GM18951 (cell line): ENCODE measurements around the gene SPATA7.

ENCODE experiments used
- POLR2A ChIP-seq: IDR thresholded peaks from 4 replicates; pipeline ENCODE4 v1.6.1; 2011; ENCODE audit warnings: mild to moderate bottlenecking; ENCODE audit not compliant: insufficient read length, insufficient read depth; ENCODE audit errors: extremely low read depth
- in situ Hi-C: fragments of 300-500 bp; cut with MboI; formaldehyde crosslinking; loops from one replicate; pipeline ENCODE4 v1.12.0; 2022; ENCODE audit warnings: low sequenced_read_pairs, mixed read lengths, inconsistent platforms; ENCODE audit not compliant: unreplicated experiment

The SPATA7 gene

GRCh38 chr14:88430976-88431375, 45.5 kb downstream of the SPATA7 start:
- in situ Hi-C loops, result no loop called here
- no peak for TF ChIP-seq POLR2A

GRCh38 chr14:88437658-88438057, 52.2 kb downstream of the SPATA7 start:
- in situ Hi-C loops, result no loop called here
- no peak for TF ChIP-seq POLR2A

- in situ Hi-C loops, result no loop called here
- TF ChIP-seq POLR2A, result no peak
Observed at GRCh38 chr14:88439088-88439487, 53.6 kb downstream of the SPATA7 start.

GRCh38 chr14:88452231-88452630, 66.8 kb downstream of the SPATA7 start:
- in situ Hi-C loops, result no loop called here

DNA sequence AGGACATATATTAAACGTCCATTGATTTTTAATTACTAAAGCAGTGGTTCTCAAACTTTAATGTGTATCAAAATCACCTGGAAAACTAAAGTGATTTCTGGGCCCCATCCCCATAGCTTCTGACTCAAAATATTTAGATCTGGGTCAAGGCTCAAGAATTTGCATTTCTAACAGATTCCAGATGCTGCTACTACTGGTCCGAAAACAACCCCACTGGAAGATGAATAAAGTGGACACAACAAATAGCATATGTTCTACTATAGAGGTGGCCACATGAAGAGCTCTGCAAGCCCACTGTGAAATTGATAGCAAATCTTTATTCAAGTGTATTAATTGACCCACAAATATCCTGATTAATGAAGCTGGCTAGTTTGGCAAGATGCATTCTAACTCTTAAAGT, 69.4 kb downstream of the SPATA7 start:
- in situ Hi-C loops, result no loop called here

More at GRCh38 chr14:88452231-88452630, 66.8 kb downstream of the SPATA7 start:
- TF ChIP-seq POLR2A, result no peak

GRCh38 chr14:88463318-88463717, 77.9 kb downstream of the SPATA7 start:
- no peak for TF ChIP-seq POLR2A

More for the DNA sequence above, 69.4 kb downstream of the SPATA7 start:
- no peak for TF ChIP-seq POLR2A

GRCh38 chr14:88468406-88468805, 82.9 kb downstream of the SPATA7 start:
- in situ Hi-C loops, result no loop called here
- no peak for TF ChIP-seq POLR2A

More at GRCh38 chr14:88463318-88463717, 77.9 kb downstream of the SPATA7 start:
- in situ Hi-C loops, result no loop called here

DNA sequence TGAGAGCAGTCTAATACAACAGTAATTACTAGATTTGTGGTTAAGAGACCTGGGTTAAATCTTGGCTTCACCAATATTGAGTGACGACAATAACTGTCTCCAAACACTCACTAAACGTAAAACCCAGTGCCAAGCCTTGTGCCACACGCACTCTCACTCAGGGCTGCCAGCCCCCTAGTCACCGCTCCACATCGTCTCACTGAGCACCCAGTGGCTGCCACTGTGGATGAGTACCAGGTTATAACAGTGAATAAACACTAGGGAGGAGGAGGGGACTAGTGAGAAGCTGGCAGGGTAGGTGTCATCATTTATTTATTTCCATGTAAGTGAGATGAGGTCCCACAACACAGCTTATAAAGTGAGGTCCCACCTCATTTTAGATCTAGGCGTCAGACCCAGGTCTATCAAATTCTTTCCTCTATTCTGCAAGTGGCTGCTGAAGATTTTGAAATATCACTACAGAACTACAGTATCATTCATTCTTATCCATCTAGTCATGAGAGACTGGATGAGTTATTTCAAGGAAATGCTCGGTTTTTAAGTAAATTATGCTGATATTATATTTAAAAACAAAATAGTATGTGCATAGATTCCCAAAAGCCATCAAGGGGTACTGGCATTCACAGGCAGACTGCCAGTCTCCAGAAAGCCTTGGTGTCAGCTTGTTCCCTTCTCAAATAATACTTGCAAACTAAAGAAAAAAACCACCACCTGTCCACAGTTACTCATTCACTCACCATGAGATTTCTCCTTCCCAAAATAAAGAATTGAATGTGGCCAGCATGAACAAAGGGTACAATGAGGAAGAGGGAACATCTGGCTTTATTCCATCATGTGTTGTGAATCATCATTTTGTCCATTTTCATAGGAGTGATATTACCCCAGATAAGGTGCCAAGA, 85.3 kb downstream of the SPATA7 start:
- no peak for TF ChIP-seq POLR2A
- in situ Hi-C loops, result no loop called here

DNA sequence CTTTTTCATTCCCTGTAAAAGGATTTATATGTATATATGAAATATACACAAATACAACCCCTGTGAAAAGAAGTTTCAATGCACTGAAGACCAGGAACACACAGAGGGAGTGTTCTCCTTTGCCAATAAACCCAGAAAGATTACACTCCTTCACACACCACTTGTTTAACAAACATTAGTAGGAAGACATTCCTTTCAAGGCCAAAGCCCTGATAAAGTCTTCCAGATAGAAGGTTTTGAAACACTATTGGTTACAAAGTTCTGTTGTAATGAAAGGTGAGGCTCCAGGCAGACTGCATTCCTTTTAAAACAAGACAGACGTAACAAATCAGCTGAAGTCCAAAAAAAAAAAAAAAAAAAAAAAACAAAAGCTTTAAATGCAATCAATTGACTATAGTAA, 88.3 kb downstream of the SPATA7 start:
- in situ Hi-C loops, result no loop called here

GRCh38 chr14:88476214-88476774, 90.8 kb downstream of the SPATA7 start:
- in situ Hi-C loops, result no loop called here
- TF ChIP-seq POLR2A, result no peak

More for the DNA sequence above, 88.3 kb downstream of the SPATA7 start:
- no peak for TF ChIP-seq POLR2A

GRCh38 chr14:88476825-88477224, 91.4 kb downstream of the SPATA7 start:
- no peak for TF ChIP-seq POLR2A
- in situ Hi-C loops, result no loop called here

DNA sequence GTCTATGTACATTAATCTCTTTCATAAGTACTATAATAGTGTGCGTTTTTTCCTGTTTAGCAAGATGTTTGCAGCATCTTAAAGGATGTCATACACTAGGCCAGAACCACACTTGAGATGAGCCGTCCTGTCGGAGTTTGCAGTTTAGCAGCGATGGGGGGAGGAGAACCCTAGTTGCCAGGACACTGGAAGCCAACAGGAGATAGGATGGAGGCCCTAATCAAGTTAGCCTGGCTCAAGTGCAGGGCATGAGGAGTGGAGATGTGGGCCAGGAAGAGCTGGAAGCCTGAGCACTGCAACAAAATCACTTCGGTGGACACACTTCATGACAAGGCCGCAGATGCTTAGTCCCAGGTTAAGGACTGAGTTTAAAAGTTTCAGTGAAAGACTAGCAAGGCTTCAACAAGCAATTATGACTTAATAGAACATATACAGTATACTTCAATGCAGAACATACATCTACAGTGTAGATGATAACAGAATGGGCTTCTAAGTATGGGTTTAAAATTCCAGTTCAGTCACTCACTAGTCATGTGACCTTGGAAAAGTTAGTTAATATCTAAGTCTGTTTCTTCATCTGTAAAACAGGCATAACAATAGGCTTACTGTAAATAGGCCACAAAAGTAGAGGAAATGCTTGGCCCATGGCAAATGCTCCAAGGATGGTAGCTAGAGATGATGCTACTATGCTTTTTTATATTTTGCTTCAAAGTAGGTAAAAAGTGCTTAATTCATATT, 92.2 kb downstream of the SPATA7 start:
- in situ Hi-C loops, result no loop called here
- TF ChIP-seq POLR2A, result no peak

DNA sequence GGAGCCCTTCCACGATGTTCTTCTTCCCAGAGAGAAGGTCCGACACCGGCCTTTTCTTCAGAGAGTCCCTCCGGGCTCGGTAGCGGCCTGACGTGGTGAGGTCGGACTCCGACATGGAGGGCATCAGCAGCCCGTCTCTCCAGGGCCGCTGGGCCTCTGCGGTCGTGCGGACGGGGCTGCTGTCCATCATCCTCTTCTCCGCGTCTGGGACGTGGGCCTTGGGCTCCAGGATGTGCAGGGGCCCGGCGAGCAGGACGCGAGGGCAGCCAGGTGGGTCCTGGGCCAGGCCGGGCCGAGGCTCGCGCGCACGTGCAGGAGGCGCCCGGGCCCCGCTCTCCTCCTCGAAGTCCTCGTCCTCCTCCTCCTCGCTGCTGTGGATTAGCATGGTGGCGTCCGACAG, 93.5 kb downstream of the SPATA7 start:
- in situ Hi-C loops, result no loop called here
- no peak for TF ChIP-seq POLR2A
